ENCODE results near the gene BAIAP2L1. TPM values are rescaled to one million over a fixed set of nuclear protein-coding genes. Genes with fewer than 3 reads are reported as not detected.

The BAIAP2L1 gene
- total and polyA plus RNA-seq, 2 experiments from 2014 or later = 24.1 to 38.3 TPM

Other genes starting within 250 kb of the BAIAP2L1 start
- gene BHLHA15, start 189.7 kb downstream of the BAIAP2L1 start, total RNA-seq (2014; rRNA removed; shearing (Covaris generic)) = 8.3 and 10.9 TPM in 2 replicates
- gene BHLHA15, start 189.7 kb downstream of the BAIAP2L1 start, polyA plus RNA-seq (2016; fragmentation: Nextera tagmentation; extraction: Ambion mirVana) = 0.99 and 1.4 TPM in 2 replicates
- 8.3 and 24.4 TPM in 2 replicates for gene TECPR1, start 148.9 kb downstream of the BAIAP2L1 start, total RNA-seq (2014; rRNA removed; shearing (Covaris generic))
- gene TECPR1, start 148.9 kb downstream of the BAIAP2L1 start, polyA plus RNA-seq (2016; fragmentation: Nextera tagmentation; extraction: Ambion mirVana) = 4.4 and 4.6 TPM in 2 replicates
- 21.7 and 25.2 TPM in 2 replicates for gene BRI3, start 119.4 kb downstream of the BAIAP2L1 start, total RNA-seq (2014; rRNA removed; shearing (Covaris generic))
- 66.1 and 141 TPM in 2 replicates for gene BRI3, start 119.4 kb downstream of the BAIAP2L1 start, polyA plus RNA-seq (2016; fragmentation: Nextera tagmentation; extraction: Ambion mirVana)
- 24.1 and 29.9 TPM in 2 replicates for gene NPTX2, start 216.2 kb upstream of the BAIAP2L1 start, total RNA-seq (2014; rRNA removed; shearing (Covaris generic))
- 8.1 and 8.2 TPM in 2 replicates for gene NPTX2, start 216.2 kb upstream of the BAIAP2L1 start, polyA plus RNA-seq (2016; fragmentation: Nextera tagmentation; extraction: Ambion mirVana)

All from GM23338 (cell line).